GM18907 (cell line): ENCODE measurements around the gene OLFML2A.
A peak's percentile ranks its signal among the peaks of the same experiment; 100 is the strongest.
"Not testable (repeated sequence)": the region's sequence is repeated elsewhere in the genome, so short reads cannot be mapped to it uniquely, and the experiment has no call there.

Experiments
- ATAC-seq: cut with Tn5 transposase; IDR thresholded peaks from one replicate; pipeline ENCODE4 v1.9.1; 2021; ENCODE audit warnings: mild to moderate bottlenecking, moderate library complexity; ENCODE audit not compliant: unreplicated experiment

OLFML2A gene

DNA sequence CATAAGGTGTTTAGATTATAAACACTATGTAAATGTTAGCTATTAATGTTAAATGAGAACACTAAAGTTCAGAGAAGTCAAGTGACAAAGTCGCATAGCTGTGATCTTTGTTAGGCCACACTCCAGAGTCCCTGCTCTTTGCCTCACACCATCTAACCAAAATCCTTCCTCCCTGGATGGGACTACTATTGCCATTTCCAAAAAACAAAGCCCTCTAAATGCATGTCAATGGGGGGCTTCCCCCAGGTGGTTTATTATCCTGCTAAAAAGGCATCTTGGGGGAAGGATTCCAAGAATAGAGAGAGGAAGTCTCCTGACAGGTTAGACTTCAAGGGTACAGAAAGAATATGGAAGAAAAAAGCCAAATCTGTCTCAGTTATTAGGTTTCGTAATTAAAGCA is 16.2 kb upstream of the OLFML2A start:
- no peak for ATAC-seq

DNA sequence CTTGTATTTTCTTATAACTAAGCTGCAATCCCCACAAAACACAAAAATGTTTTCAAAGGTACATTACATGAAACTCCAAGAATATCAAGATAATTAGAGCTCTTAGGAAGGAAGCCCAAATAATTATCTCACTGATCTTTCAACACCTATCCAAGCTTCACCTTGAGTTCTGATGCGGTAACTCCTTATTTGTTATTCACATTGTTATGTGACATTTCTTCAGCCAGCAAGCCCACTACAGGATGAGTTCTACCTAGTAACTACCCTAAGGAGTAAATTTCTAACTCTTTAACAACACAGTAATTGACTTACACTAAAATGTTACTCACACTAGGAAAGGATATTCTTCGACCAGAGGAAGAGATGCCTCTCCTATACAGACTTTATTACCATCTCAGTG is 15.7 kb upstream of the OLFML2A start:
- no peak for ATAC-seq

DNA sequence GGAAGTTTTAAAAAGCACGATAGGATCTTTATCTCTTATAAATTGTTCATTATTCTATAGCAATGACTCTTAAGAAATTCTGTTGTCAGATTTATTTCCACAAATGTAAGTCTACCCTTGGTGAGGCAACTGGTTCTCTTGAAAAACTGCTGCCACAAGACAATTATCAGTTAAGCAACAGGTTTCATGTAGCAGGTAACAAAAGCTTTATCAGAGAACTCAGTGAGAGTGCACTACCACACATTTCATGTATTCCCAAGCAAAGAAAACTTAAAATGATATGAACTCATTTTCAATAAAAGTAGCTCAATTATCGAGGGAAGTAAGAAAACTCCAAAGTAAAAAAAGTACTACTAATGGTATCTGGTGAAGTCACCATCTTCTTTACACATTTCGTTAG is 15.2 kb upstream of the OLFML2A start:
- no peak for ATAC-seq

DNA sequence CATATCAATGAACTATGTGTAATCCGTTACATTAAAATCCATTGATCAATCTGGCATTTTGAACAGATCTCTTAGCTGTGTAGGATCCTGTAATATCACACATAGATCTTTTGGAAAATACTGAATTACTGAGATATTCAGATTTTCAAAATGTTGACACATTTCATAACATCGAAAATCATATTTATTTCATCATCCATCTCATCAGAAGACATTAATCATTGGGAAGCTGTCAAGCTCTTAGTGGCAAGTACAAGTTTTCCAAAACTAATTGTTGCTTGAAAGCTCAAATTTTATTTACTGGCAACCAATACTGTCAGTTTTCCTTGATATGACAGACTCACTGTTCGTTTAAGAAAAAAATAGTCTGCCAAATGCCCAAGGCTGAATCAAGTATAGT is 14.3 kb upstream of the OLFML2A start:
- ATAC-seq = no peak

DNA sequence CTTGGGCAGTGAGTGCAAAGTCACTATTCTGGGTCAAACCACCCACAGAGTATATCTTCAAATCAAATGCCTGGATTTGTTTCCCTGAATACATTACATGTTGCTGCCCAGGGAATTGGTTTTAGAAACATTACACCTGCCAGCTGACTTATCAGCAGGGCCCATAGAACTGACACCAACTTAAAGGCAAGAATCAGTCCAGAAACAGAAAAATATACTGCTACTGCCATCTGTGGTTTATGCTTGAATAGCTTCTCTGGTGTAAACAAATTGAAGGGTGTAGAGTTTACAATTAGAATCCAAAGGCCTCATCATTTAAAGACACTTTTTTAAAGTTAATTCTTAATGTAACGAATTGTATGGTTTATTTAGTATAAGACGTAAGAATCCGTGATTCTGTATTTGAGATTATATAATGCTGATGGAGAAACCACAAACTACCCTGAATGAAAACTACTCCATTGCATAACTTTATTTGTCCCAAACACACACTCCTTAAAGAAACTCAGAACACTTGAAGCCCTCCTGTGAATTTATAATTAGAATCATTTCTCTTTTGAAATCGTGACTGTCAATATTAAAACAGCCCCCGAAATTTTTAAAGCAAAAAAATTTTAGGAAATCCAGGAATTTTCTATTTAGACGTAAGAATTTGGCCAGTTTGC is 12.0 kb upstream of the OLFML2A start:
- peak; percentile 51 for ATAC-seq

DNA sequence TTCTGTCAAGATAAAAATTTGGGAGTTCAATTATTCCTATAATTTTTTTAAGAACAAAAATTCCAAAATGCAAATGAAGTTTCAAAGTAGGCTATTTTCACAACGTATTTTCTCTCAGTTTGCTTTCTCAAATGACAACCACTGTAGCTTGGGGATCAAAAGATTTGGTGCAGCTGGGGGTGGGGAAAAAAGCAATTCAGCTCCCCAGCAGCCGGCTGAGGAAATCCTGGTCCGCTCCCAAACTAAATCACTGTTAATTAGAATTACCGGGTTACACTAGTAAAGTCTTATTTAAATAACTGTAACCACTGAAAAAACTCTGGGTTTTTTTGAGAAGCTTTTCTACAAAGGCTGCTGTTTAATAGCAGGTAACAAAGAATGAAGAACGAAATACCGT is 11.5 kb upstream of the OLFML2A start:
- no peak for ATAC-seq

DNA sequence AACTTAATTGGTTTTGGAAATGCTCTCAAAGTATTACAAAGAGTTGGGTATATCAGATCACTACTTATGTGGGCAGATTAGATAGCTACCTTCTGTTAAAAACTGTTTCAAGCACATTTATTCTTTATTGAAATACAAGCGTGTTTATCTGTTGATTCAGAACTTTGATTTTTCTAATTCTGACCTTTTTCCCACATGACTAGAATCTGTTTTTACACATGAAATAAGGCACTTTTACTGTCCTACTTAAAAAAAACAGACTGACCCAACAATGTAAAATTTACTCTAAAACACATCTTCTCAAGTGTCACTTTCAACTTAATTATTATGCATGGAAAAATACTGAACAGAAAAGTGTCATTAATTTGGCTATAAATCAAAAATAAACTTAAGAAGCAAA is 10.6 kb upstream of the OLFML2A start:
- ATAC-seq = no peak

DNA sequence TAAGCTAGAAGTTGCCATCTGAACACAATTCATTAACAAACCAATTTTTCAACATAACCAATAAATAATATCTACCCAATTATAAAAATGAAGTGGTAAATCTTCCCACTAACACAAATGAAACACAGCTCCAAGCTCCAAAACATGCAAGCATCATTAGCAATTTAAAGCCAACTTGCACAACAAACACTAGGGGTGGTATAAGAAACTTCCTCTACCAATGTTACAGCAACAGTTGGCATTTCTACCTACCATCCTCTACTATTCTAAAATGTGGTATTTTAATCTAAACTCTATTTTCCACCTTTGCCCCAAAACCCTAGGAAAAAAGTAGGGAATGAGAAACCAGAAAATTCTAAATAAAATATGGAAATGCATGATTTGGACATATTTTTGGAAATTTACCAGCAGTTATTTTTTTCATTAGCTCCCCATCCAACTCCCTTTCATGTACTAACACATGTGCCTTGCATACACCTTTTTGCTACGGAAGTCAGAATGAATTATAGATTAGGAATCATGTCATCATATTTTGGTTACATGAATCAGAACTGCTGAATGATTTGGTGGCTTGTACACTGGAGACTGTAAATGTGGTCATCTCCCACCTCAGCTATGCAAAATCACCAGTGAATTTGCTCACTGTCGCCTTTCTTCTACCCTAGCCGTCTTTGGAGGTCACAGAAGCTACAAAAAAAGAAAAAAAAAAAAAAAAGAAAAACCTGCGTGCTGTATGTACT is 9.9 kb upstream of the OLFML2A start:
- ATAC-seq = no peak

DNA sequence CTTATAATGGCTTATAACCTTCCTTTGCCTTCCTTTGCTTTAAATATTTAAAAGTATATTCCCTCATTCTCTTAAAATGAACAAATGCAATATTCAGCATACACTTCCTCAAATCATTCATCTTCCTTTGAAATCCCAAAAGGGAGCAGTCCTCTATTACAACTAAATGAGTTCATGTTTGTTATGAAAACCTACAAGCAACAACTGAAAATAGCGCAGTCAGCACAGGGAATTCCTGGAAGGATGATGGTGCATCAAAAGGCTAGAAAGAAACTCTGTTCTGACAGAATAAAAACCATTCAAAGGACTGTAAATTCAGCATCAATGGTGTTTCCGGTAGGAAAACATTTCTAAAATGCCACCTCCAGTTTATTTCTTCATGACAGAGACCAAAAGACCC is 9.1 kb upstream of the OLFML2A start:
- ATAC-seq = no peak

DNA sequence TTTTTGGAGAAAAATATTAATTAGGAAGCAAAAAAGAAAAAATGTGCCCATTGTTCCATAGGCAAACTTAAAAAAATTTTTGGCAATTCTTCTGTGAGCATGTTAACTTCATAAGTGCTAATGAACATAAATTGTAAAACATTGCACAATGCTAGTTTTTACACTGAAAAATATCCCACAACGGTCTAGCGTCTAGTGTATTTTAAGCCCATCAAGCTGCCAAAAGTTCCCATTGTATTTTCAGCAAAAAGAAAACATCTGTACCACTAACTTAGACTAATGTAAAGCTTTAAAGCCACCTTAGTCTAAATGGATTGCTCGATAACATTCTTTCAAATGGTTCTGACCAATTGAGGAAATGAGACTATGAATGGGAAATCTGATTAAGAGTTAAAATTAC is 8.6 kb upstream of the OLFML2A start:
- no peak for ATAC-seq

DNA sequence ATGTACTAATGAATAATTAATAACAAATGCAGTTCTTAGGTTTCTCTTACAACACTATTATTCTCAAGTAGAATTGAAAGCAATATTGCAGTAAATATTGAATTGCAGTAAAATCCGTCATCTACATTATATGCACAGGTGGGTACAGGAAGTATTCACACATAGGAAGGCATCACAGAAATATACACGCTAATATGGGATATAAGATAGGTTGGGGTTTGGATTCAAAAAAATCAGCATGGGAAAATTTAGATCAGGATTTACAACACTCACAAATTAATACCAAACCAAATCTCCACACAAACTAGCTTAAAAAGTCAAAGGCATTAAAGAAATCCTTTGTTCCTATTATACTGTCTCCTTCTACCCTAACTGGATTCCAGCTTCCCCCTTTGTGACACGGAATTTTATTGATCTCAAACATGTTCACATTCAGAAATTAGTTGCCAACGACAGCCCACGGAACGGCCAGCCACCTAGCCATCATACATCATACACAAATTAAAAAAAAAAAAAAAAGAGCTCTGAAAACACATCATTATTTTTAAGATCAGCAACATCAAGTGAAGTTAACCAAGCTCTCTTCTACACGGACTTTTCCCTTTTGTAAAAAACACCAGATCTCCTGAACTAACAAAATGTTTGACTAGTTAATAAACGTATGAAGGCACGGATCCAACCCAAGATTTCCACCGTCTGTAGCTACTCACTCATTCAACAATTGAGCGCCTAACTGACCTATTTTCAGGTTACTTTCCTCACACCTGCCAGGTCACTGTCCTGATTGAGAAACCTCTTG is 8.0 kb upstream of the OLFML2A start:
- ATAC-seq = no peak

DNA sequence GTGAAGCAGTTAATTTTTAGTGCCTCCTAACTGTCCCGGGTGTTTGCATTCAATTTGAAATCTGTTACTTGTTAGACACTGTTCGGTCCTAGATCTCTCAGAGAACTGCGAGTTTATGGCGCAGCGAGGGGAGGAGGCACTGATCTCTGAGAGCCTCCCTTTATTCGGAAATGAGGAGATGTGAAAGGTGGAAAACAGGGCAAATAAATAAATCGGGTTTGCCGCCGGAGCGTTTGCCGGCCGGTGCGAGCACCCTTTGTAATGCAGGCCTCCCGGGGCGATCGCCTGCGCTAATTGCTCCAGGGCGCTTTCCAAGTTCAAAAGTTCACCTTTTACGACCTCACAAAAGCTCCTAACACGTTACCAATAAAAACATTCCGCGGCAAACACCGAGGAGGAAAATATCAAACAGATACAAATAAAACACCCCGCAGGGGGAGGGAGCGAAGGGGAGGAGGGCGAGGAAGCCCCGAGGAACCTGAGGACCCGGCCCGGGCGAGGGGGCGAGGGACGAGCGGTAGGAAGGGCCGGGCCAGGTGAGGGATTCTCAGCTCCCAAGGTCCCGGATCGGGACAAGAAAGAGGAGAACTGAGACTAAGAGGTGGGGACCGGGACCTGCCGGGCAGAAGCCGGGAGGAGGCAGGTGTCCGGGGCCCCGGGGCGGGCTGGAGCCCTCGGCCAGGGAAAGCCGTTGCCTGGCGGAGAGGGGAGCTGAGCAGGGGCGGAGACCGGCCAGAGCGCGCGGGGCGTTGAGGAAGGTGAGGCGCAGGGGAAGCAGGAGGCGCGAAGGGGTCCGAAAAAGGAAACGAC is 7.2 kb upstream of the OLFML2A start:
- ATAC-seq = no peak

DNA sequence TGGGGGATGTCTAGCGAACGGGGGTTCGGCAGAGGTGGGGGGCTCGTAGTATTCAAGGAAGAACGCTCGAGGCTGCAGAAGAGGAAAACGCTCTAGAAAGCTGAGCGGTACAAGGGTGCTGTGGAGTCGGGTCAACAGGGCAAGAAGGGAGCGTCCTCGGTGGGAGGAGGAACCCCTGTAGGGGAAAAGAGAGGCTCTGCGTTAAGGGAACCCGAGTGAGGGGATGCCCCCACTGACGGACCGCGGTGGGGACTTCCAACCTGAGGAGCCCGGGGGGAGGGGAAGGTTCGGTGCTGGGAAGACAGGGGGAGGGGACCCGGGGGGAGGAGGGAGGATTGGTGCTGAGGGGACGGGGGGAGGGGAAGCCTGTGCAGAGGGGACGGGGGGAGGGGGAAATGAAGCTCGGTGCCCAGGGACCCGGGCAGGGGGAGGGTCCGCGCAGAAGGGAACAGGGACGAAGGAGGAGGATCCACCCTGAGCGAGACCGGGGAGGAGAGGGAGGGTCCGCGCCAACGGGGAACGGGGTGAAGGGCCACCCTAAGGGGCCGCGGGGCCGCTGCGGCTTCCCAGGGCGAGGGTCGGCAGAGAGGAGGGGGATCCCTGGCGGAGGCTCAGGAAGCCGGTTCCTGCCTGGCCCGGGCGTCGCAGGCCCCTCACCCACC is 6.4 kb upstream of the OLFML2A start:
- peak; percentile 15 for ATAC-seq

DNA sequence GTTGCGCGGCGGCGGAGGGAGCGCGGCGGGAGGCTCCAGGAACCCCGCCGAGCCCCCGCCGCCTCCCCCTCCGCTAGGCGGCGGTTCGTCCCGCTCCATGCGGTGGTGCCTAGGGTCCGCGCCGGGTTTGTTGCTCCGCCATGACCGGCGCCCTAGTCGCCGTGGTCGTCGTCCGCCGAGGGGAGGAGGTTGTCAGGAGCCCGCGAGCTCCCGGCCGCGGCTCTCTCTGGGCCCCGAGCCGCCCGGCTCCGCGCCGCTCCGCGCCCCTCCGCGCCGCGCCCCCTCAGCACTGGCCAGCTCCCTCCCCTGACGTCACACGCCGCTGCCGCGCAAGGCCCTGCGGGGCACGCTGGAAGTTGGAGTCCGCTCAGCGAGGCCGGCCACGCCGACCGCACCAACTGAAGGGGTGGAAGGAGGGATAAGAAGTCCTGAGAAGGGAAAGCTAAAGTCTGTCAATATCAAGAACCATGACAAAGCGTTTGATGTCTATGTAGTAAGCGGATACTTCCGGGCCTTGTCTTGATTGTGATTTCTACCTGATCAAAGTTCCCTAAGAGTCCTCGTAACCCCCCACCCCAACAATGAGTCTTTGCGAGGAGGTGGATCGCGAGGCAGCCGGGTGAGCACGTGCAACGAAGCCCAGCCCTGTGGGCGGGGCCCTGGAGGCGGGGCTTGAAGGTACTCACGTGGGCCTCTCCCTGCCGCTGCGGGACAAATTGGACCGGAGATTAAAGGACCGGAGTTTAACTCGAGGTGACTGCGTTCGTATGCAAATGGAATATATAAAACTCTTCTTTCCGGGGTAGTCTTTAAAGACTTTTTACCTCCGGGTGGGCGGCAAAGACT is 5.7 kb upstream of the OLFML2A start, which contains the start of gene NR6A1:
NR6A1 (minus strand) TSS at position 291 of the 846 bp plus-strand sequence.
- peak; percentile 86 for ATAC-seq

DNA sequence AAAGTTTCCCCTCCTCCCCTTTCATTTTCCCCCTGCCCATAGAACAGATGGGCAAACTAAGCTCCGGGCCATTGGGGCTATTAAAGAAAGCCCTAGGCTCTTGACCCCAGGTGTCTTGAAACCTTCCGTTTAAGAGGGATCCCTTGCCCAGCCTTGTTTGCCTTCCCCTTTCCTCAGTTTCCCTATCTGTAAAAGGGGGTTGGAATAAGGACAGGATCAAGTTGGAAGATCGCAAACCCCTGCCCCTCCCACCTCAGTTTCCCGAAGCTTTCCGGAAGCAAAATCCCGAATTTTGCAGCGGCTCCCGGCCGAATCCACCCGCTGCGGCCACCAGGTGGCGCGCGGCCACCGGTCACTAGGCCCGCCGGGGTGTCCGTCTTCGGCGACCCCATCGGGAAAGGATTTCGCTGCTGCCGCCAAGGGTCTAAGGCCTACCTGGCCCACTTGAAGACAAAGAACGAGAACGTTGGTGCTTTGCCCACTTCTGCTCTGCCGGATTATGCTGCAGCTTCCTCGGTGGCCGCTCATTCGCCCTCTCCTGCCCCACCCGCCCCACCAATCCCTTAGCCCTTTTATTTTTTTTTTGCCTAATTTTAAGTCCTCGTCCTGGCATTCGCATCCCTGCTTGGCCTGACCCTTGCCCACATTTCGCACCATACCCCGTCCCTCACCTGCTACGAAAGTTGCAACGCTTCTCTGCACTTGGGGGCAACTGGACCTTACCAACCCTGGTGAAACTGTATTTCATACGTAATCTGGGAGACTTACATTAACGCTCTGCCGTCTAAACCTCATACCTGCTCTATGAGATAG is 4.9 kb upstream of the OLFML2A start:
- ATAC-seq = no peak

DNA sequence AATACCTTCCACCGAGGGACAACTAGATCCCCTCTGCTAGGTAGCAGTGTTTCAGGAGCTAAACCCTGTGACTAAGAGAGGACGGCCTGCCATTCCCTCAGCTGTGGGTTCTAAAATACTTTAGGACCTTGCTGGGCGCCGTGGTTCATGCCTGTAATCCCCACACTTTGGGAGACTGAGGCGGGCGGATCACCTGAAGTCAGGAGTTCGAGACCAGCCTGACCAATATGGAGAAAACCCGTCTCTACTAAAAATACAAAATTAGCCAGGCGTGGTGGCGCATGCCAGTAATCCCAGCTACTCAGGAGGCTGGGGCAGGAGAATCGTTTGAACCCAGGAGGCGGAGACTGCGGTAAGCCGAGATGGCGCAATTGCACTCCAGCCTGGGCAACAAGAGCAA is 4.1 kb upstream of the OLFML2A start:
- ATAC-seq = not testable (repeated sequence)

DNA sequence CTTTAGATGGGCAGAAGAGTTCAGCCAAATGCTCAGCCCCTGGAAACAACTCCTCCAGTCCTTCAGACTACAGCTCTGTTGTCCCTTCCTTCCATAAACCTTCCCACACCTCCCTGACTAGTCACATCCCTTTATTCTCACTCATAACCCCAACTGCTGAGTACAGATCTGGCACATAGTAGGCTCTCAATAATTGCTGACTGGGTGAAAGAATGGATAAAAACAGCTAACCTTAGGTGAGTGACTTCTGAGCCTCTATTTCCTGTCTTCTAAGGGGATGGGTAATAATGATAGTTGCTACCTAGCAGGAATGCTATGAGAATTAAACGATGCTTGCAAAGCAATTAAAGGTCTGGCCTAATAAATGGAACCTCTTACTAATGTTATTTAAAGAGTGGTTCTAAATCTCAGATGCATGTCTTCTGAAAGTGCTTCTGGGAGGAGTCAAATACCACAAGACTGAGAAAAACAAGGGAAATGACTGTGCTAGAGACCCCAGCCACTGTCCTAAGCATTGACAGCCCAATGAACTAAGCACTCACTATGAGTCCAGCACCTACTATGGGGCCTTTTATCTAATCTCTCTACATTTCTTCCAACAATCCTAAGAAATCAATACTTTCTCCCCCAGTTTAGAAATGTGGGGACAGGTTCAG is 3.3 kb upstream of the OLFML2A start:
- no peak for ATAC-seq
